GM21447 (cell line): ENCODE results near the gene CCDC86.

Source experiments
- ATAC-seq: cut with Tn5 transposase; IDR thresholded peaks from one replicate; pipeline ENCODE4 v1.9.1; 2021; ENCODE audit not compliant: unreplicated experiment

Gene CCDC86

GRCh38 chr11:60852982-60853950 is 11.4 kb downstream of the CCDC86 start:
- no peak for ATAC-seq

GRCh38 chr11:60854140-60854846 is 12.4 kb downstream of the CCDC86 start:
- ATAC-seq: no peak

- ATAC-seq: no peak
Measured at GRCh38 chr11:60854847-60855725, 13.2 kb downstream of the CCDC86 start.

GRCh38 chr11:60855726-60856633 is 14.1 kb downstream of the CCDC86 start, which contains the start of gene PTGDR2:
Gene PTGDR2 (minus strand): TSS chr11:60855950. CDS start chr11:60853722, 2,228 bp downstream.
- ATAC-seq: no peak

- ATAC-seq: no peak
Measured at GRCh38 chr11:60857378-60858232, 15.7 kb downstream of the CCDC86 start.

- ATAC-seq: no peak
Measured at GRCh38 chr11:60858236-60858635, 16.3 kb downstream of the CCDC86 start.

- ATAC-seq: no peak
Measured at GRCh38 chr11:60858731-60859464, 17.0 kb downstream of the CCDC86 start.

- no peak for ATAC-seq
Measured at GRCh38 chr11:60859616-60860250, 17.8 kb downstream of the CCDC86 start.

GRCh38 chr11:60860943-60861342 is 19.0 kb downstream of the CCDC86 start:
- ATAC-seq: no peak

- no peak for ATAC-seq
Measured at GRCh38 chr11:60862171-60862570, 20.3 kb downstream of the CCDC86 start.

- no peak for ATAC-seq
Measured at GRCh38 chr11:60863550-60864521, 21.9 kb downstream of the CCDC86 start.

- ATAC-seq: no peak
Measured at GRCh38 chr11:60864856-60865513, 23.1 kb downstream of the CCDC86 start.

- ATAC-seq: no peak
Measured at GRCh38 chr11:60866911-60867870, 25.3 kb downstream of the CCDC86 start, which contains the start of gene ZP1. Gene ZP1 (plus strand): TSS chr11:60867542. CDS start chr11:60867562, 20 bp downstream.

GRCh38 chr11:60867871-60868681 is 26.2 kb downstream of the CCDC86 start:
- ATAC-seq: no peak
